Fibroblast of lung (primary cell): ENCODE measurements around the gene PBLD. TPM values are rescaled to one million over a fixed set of nuclear protein-coding genes. Genes with fewer than 3 reads are reported as not detected.

Experiments
- DNase-seq, 2 donors: peaks; one replicate each; pipeline versions ENCODE4 v3.0.0 to v3.0.0-alpha.2; 2010; ENCODE audit warnings: low read depth in 2 of 2
- H2AFZ ChIP-seq: 2 replicates; pipeline ENCODE4 v1.5.1; 2012; ENCODE audit warnings: low read length, control low read depth, inconsistent platforms
- H3K27ac ChIP-seq: 2 replicates; pipeline ENCODE4 v1.5.1; 2011; ENCODE audit warnings: low read length, control low read depth; ENCODE audit not compliant: insufficient read depth
- H3K27me3 ChIP-seq: 2 replicates; pipeline ENCODE4 v1.5.1; 2011; ENCODE audit warnings: mild to moderate bottlenecking, low read length; ENCODE audit not compliant: control insufficient read depth, insufficient read depth
- H3K36me3 ChIP-seq: 2 replicates; pipeline ENCODE4 v1.5.1; 2011; ENCODE audit warnings: low read length; ENCODE audit not compliant: control insufficient read depth, insufficient read depth
- H3K4me1 ChIP-seq: 2 replicates; pipeline ENCODE4 v1.5.1; 2011; ENCODE audit warnings: low read length; ENCODE audit not compliant: control insufficient read depth, insufficient read depth; ENCODE audit errors: extremely low read depth
- H3K4me2 ChIP-seq: 2 replicates; pipeline ENCODE4 v1.5.1; 2011; ENCODE audit warnings: low read length, control low read depth; ENCODE audit not compliant: insufficient read depth; ENCODE audit errors: extremely low read depth
- H3K4me3 ChIP-seq, 4 experiments: fragments of 200-600 bp in 1 of 4; sonication (generic) in 1 of 4; replicated peaks in 1 of 4; 2 replicates each; pipeline ENCODE4 v1.5.1; 2011 to 2016; ENCODE audit warnings: low read length in 4 of 4, low read depth in 3 of 4, mild to moderate bottlenecking in 3 of 4, control low read depth in 2 of 4, inconsistent platforms in 1 of 4, mixed read lengths in 1 of 4; ENCODE audit not compliant: insufficient read depth in 1 of 4; ENCODE audit errors: control extremely low read depth in 1 of 4
- H3K79me2 ChIP-seq: 2 replicates; pipeline ENCODE4 v1.5.1; 2012; ENCODE audit warnings: mild to moderate bottlenecking, low read length, inconsistent platforms; ENCODE audit not compliant: control insufficient read depth, insufficient read depth
- H3K9ac ChIP-seq: 2 replicates; pipeline ENCODE4 v1.5.1; 2011; ENCODE audit warnings: mild to moderate bottlenecking, low read length, control low read depth; ENCODE audit not compliant: insufficient read depth
- H3K9me3 ChIP-seq: 2 replicates; pipeline ENCODE4 v1.5.1; 2012; ENCODE audit warnings: low read depth, low read length; ENCODE audit not compliant: control insufficient read depth, insufficient read depth
- H4K20me1 ChIP-seq: 2 replicates; pipeline ENCODE4 v1.5.1; 2011; ENCODE audit warnings: low read length; ENCODE audit not compliant: control insufficient read depth, insufficient read depth; ENCODE audit errors: extremely low read depth
- EZH2 ChIP-seq: IDR thresholded peaks from 2 replicates; pipeline ENCODE4 v1.5.1; 2012; ENCODE audit warnings: low read length, control low read depth, mild to moderate bottlenecking; ENCODE audit errors: missing control alignments
- polyA plus RNA-seq, 2 donors: library from polyadenylated mRNA; depleted of rRNA in 1 of 2; stranded (reverse) in 1 of 2; unstranded in 1 of 2; fragments of >200 nt; gene quantifications; 2 replicates each; pipeline ENCODE4 v1.2.1, GENCODE V29; 2011 to 2012; ENCODE audit warnings: missing spikeins in 1 of 2
- total RNA-seq: library from RNA; depleted of rRNA; stranded (reverse); fragments of >200 nt; gene quantifications from 2 replicates; pipeline ENCODE4 v1.2.1, GENCODE V29; 2014
- TF ChIP-seq, protein P1 (sequence below), 2 donors: IDR thresholded peaks in 1 of 2; conservative IDR thresholded peaks in 1 of 2; 1 replicate in 1 of 2; 2 replicates in 1 of 2; pipeline ENCODE4 v1.5.1; 2011 to 2012; ENCODE audit warnings: low read length in 2 of 2, control low read depth in 1 of 2, inconsistent platforms in 1 of 2, low read depth in 1 of 2, mild to moderate bottlenecking in 1 of 2

Gene PBLD
- total and polyA plus RNA-seq, 2 donors (not counting 1 experiment from before 2014, with no cell fraction given): 1.3 to 5.1 TPM

DNA sequence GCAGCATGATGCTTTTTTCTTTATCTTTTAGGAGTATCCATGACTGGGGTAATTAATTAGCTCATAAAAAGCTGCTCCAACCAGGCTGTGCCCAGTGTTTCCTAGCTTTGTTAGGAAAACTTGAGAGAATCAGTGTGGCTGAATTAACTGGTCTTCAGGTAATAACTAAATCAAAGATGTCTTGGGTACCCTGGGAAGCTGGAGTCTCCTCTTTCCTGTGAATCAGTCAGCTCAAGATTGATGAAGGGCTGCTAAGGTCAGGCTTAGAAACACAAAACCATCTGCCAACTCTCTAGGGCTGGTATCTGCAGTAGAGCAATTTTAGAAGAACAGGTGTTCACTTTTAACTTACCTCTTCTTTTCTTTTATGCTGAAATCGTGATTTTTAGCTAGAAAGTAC, 79.4 kb downstream of the PBLD start:
- no peak overlapping the region for H3K4me3 ChIP-seq
- H3K9me3 ChIP-seq: no peaks in the 10 kb centered on the region
- no peak for DNase-seq
- H2AFZ ChIP-seq: no peak overlapping the region
- no peaks in the 10 kb centered on the region for H3K36me3 ChIP-seq
- no peaks in the 10 kb centered on the region for H3K79me2 ChIP-seq
- no peak overlapping the region for H3K27ac ChIP-seq
- no peak overlapping the region for H3K9ac ChIP-seq
- no peak overlapping the region for H3K4me2 ChIP-seq
- no peaks in the 10 kb centered on the region for H3K4me1 ChIP-seq
- no peaks in the 10 kb centered on the region for H4K20me1 ChIP-seq
- peaks cover 13% of the 10 kb centered on the region for H3K27me3 ChIP-seq
- no peak for TF ChIP-seq EZH2
- TF ChIP-seq, protein P1, sequence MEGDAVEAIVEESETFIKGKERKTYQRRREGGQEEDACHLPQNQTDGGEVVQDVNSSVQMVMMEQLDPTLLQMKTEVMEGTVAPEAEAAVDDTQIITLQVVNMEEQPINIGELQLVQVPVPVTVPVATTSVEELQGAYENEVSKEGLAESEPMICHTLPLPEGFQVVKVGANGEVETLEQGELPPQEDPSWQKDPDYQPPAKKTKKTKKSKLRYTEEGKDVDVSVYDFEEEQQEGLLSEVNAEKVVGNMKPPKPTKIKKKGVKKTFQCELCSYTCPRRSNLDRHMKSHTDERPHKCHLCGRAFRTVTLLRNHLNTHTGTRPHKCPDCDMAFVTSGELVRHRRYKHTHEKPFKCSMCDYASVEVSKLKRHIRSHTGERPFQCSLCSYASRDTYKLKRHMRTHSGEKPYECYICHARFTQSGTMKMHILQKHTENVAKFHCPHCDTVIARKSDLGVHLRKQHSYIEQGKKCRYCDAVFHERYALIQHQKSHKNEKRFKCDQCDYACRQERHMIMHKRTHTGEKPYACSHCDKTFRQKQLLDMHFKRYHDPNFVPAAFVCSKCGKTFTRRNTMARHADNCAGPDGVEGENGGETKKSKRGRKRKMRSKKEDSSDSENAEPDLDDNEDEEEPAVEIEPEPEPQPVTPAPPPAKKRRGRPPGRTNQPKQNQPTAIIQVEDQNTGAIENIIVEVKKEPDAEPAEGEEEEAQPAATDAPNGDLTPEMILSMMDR (conservative IDR thresholded peaks at IDR 0.05 in 1 of 2, IDR thresholded peaks at IDR 0.05 in 1 of 2; ENCODE audit: low read depth in 1 of 2, low read length in 2 of 2): no peak

DNA sequence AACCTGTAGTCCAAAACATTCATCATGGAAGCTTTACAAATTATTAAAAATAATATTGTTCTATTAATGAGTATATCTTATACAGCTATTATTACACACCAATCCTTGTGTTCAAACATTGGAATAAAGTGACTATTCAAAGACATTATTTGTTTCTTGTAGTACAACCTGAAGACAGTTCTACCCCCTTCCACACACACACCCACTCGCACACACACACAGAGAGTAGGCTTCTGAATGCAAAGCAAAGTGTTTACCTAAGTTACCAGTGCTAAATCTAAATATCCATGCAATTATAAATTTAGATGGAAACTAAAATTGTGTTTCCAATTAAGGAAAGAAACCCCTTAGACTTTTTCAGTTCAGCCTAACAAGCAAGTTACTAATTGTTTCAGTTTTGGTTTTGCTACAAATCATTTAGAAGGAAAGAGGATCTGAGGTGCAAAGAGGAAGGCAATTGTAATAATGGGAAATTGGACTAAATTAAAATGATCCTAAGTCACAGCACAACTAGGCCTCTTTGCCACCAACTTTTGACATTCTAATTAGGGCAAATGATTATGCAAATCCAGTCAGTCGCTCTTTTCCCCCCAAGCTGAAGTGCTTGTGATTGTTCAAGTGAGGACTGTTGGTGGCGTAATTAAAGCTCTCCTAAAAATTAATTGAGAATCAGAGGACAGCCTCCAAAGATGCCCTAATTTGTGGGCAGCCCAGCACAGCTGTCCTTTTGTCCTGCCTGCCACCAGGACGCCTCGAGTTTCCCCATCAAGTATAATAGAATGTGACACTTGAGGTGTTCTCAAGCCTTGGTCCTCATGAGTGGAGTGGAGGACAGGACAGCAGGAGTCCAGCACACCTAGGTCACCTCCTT, 80.9 kb downstream of the PBLD start:
- TF ChIP-seq, protein P1 (conservative IDR thresholded peaks at IDR 0.05 in 1 of 2, IDR thresholded peaks at IDR 0.05 in 1 of 2; ENCODE audit: low read depth in 1 of 2, low read length in 2 of 2): no peak
- TF ChIP-seq EZH2: no peak
- no peak overlapping the region for H3K27ac ChIP-seq
- H3K36me3 ChIP-seq: no peaks in the 10 kb centered on the region
- H3K4me1 ChIP-seq: no peaks in the 10 kb centered on the region
- H3K79me2 ChIP-seq: no peaks in the 10 kb centered on the region
- peaks cover 13% of the 10 kb centered on the region for H3K27me3 ChIP-seq
- H3K9me3 ChIP-seq: no peaks in the 10 kb centered on the region
- H2AFZ ChIP-seq: no peak overlapping the region
- H3K4me2 ChIP-seq: no peak overlapping the region
- H3K9ac ChIP-seq: no peak overlapping the region
- no peak overlapping the region for H3K4me3 ChIP-seq
- no peaks in the 10 kb centered on the region for H4K20me1 ChIP-seq
- DNase-seq: no peak

DNA sequence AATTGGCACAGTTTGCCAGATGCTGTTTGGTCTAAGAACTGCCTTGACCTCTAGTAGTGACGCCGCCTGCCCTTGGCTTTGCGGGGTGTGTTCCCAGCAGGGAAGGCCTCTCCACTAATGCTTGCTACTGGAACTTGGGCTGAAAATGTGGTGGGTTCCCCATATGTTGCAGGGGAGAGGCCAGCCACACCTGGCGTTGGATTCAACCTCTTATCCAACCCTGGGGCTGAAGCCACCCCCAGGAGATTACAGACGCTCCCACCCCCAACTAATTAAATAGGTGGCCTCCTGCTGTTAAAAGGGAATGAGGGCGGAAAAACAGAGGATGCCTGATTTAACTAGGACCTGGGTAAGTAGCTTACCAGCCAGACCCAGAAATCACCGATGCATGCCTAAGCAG, 81.6 kb downstream of the PBLD start:
- Histone ChIP-seq H3K9ac (no peak overlapping the region), H3K4me1 (no peaks in the 10 kb centered on the region), H3K27ac (no peak overlapping the region), H2AFZ (no peak overlapping the region), H3K79me2 (no peaks in the 10 kb centered on the region), H3K9me3 (no peaks in the 10 kb centered on the region), H3K4me3 (no peak overlapping the region), H3K4me2 (no peak overlapping the region), H4K20me1 (no peaks in the 10 kb centered on the region), H3K36me3 (no peaks in the 10 kb centered on the region), H3K27me3 (peaks cover 13% of the 10 kb centered on the region)
- no peak for DNase-seq
- TF ChIP-seq, protein P1 (conservative IDR thresholded peaks at IDR 0.05 in 1 of 2, IDR thresholded peaks at IDR 0.05 in 1 of 2; ENCODE audit: low read depth in 1 of 2, low read length in 2 of 2): no peak
- TF ChIP-seq EZH2: no peak
